Muscle layer of colon (tissue), 2 donors: ENCODE data around the gene RUNX1.

ENCODE experiments used
- H3K27ac ChIP-seq: one replicate; pipeline ENCODE4 v1.7.0; 2013; ENCODE audit warnings: low read depth, mild to moderate bottlenecking, low read length, moderate library complexity
- H3K27me3 ChIP-seq, 2 donors: one replicate each; pipeline ENCODE4 v1.7.0; 2013; ENCODE audit warnings: low read length in 2 of 2, mild to moderate bottlenecking in 2 of 2; ENCODE audit not compliant: insufficient read depth in 2 of 2, control insufficient read depth in 1 of 2
- H3K36me3 ChIP-seq: one replicate; pipeline ENCODE4 v1.7.0; 2013; ENCODE audit warnings: mild to moderate bottlenecking, low read length; ENCODE audit not compliant: insufficient read depth
- H3K4me1 ChIP-seq: one replicate; pipeline ENCODE4 v1.7.0; 2013; ENCODE audit warnings: mild to moderate bottlenecking, low read length; ENCODE audit not compliant: insufficient read depth
- H3K4me3 ChIP-seq, 2 donors: one replicate each; pipeline ENCODE4 v1.7.0; 2013; ENCODE audit warnings: low read length in 2 of 2, low read depth in 1 of 2, mild to moderate bottlenecking in 1 of 2, moderate library complexity in 1 of 2
- H3K9ac ChIP-seq: one replicate; pipeline ENCODE4 v1.7.0; 2013; ENCODE audit warnings: low read length
- H3K9me3 ChIP-seq: one replicate; pipeline ENCODE4 v1.7.0; 2013; ENCODE audit warnings: mild to moderate bottlenecking, low read length
- donor health status: abdominal sarcoma.
- donor health status: Adenocarcinoma of cecum.

RUNX1 gene

DNA sequence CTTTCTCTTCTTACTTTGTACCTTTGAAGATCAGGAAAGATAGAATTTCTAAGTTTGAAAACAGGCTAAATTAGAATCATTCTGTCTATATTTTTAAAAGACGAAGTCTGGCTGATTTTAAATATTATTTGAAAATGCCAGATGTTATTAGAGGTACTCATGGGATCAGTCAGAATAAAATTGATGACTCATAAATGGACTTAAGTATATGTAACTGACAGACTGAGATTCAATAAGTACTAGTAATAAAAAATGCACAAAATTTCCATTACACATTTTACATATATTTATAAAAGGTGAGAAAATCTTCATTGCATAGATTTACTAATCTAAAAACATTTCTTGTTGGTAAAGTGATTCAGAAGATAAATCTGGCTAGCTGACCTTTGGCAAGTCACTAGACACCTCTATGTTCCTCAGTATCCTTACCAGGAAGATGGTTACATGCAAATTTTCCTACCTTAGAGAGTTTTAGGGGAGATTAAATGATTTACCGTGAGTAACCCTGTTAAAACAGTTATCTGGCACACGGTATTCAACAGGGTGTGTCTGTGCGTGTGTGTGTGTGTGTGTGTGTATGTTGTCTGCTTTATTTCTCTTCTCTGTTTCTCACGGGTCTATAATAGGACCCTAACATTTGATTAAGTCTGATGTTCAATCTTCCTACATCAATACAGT lies 189.0 kb downstream of the RUNX1 start:
- Histone ChIP-seq H3K36me3 (no peaks in the 10 kb centered on the region), H3K9ac (no peak overlapping the region), H3K27ac (no peak overlapping the region), H3K27me3 (no peaks in the 10 kb centered on the region), H3K9me3 (no peaks in the 10 kb centered on the region), H3K4me3 (no peak overlapping the region), H3K4me1 (no peaks in the 10 kb centered on the region)

DNA sequence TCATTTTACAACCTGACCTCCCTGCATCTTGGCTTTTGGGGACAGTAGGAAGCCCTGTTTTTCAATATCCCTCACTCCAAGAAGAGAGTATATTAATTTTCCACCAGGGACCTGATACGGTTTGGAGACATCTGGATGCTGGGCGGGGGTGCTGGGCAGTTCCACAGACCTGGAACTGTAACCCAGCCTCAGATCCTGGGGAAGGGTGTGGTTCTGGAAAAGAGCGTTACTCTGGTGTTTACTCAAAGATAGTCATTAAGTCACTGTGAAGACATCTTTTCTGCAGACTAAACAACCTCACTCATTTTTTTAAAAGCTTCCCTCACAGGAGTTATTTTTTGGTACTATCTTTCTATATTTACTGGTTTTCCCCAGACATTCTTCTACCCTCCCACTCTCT lies 190.5 kb downstream of the RUNX1 start:
- no peaks in the 10 kb centered on the region for H3K36me3 ChIP-seq
- H3K9me3 ChIP-seq = no peaks in the 10 kb centered on the region
- no peaks in the 10 kb centered on the region for H3K4me1 ChIP-seq
- no peaks in the 10 kb centered on the region for H3K27me3 ChIP-seq
- H3K27ac ChIP-seq = no peak overlapping the region
- H3K4me3 ChIP-seq = no peak overlapping the region
- H3K9ac ChIP-seq = no peak overlapping the region

DNA sequence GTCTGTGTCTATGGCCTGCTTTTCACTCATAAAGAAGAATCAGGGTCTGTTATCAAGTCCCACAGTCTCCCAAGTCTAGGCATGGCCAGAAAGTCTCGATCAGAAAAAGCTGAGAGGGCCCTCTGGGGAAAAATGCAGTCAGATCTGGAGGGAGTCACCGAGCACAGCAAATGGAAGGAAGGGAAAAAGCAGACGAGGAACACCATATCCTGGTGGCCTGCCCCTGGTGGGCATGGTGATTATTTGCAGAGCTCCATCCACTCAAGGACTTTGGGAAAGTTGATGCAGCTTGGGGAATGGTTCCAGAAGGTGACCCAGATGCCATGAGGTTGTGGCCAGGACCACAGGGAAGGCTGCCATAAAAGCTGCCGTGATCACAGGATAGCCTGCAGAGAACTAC lies 191.2 kb downstream of the RUNX1 start:
- H3K27me3 ChIP-seq = no peaks in the 10 kb centered on the region
- H3K4me3 ChIP-seq = no peak overlapping the region
- H3K4me1 ChIP-seq = no peaks in the 10 kb centered on the region
- H3K36me3 ChIP-seq = no peaks in the 10 kb centered on the region
- H3K9me3 ChIP-seq = no peaks in the 10 kb centered on the region
- H3K9ac ChIP-seq = no peak overlapping the region
- no peak overlapping the region for H3K27ac ChIP-seq

DNA sequence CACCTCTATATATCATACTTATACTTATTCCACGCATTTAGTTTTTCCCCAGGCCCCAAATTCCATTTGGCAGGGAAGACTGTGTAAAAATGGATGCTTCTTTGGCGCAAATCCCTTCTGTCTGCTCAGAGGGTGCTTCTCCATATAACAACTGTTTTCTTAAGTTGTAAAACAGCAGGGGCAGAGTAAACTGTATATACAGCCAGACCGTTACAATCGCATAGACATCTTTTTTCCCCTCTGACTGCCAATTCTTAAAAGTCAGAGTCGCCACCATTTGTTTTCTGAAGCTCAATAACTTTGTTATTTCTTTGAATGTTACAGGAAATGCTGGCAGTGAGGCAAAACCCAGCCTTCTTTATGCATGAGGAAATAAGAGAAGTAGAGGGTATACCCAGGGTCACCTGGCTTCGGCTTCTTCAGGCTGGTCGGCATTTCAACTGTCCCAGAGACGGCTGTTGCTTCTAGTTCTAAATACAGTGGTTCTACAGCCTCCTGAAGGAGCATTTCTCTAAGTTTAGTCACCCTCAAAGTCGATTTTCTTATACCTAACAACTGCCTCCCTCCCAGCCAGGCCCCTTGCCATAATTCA lies 191.9 kb downstream of the RUNX1 start:
- H3K36me3 ChIP-seq = no peaks in the 10 kb centered on the region
- H3K9me3 ChIP-seq = no peaks in the 10 kb centered on the region
- no peaks in the 10 kb centered on the region for H3K4me1 ChIP-seq
- H3K27ac ChIP-seq = no peak overlapping the region
- H3K9ac ChIP-seq = no peak overlapping the region
- no peaks in the 10 kb centered on the region for H3K27me3 ChIP-seq
- no peak overlapping the region for H3K4me3 ChIP-seq

DNA sequence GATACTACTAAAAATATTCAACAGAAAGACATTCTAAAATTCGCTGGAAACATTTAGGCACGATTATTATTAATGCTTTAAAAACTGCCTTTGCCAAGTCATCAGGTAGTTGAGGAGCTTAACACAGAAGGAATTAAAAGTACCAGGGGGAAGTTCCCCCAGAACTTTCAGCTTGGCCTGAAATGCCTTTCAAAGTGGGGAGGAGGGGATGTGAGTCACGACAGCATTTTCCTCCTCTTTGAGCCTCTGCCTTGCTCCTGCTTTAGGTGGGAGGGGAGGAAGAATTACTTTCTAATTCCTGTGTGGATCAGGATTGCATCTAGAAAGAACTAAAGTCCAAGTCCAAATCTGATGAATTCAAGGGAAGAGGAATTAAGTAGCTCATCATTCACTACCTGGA lies 196.7 kb downstream of the RUNX1 start:
- Histone ChIP-seq H3K4me1 (no peaks in the 10 kb centered on the region), H3K9me3 (no peaks in the 10 kb centered on the region), H3K9ac (no peak overlapping the region), H3K27ac (no peak overlapping the region), H3K36me3 (no peaks in the 10 kb centered on the region), H3K27me3 (no peaks in the 10 kb centered on the region), H3K4me3 (no peak overlapping the region)

DNA sequence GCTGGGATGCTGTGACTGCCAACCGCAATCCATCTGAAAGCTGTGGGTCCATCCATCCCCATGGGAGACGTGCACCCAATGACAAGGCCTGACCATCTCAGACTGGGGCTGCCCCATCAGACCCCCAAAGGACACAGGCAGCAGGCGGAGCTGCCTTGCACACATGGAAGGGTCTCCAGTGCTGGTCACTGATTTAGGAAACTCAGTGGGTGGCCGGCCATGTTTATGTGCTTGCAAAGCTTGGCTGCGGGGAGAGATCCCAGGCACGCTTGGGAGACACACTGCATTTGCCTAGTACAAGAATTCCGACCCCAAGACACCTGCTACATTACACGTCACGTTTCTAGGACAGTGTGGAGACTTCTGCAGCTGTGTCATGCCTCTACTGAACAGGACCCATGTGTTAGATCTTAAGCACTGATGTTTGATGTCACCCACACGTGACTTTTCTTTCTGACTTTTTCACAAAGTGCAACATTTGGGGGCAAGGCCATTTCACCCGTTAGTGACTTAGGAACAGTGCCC lies 198.9 kb downstream of the RUNX1 start:
- no peaks in the 10 kb centered on the region for H3K9me3 ChIP-seq
- H3K9ac ChIP-seq = no peak overlapping the region
- H3K27ac ChIP-seq = no peak overlapping the region
- no peaks in the 10 kb centered on the region for H3K36me3 ChIP-seq
- no peaks in the 10 kb centered on the region for H3K27me3 ChIP-seq
- H3K4me3 ChIP-seq = no peak overlapping the region
- H3K4me1 ChIP-seq = peaks cover 12% of the 10 kb centered on the region

DNA sequence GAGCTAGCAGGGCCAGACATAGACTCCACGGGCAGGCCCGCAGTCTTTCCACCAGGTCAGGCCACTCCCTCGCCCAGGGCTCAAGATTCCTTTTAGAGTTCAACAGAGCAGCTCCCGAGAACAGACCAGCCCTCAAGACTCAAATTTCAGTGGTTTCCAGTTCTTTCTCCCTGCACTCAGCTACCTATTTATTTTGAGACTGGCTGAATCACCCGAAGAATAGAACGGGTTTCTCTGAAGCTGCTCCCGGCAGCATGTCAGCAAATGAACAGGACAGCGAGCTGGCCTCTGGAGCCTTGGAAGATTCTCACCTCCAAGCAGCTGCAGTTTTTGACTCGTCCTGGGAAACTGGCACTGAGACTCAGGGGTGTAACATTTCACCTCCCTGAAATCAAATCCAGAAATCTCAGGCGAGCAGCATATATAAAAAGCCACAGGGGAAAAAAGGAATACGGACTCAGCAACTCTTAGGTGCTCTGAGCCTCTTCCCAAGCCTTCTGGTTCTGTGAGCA lies 202.4 kb downstream of the RUNX1 start:
- Histone ChIP-seq H3K27ac (no peak overlapping the region), H3K9me3 (no peaks in the 10 kb centered on the region), H3K4me3 (no peak overlapping the region), H3K27me3 (no peaks in the 10 kb centered on the region), H3K9ac (no peak overlapping the region), H3K4me1 (peaks cover 19% of the 10 kb centered on the region), H3K36me3 (no peaks in the 10 kb centered on the region)

DNA sequence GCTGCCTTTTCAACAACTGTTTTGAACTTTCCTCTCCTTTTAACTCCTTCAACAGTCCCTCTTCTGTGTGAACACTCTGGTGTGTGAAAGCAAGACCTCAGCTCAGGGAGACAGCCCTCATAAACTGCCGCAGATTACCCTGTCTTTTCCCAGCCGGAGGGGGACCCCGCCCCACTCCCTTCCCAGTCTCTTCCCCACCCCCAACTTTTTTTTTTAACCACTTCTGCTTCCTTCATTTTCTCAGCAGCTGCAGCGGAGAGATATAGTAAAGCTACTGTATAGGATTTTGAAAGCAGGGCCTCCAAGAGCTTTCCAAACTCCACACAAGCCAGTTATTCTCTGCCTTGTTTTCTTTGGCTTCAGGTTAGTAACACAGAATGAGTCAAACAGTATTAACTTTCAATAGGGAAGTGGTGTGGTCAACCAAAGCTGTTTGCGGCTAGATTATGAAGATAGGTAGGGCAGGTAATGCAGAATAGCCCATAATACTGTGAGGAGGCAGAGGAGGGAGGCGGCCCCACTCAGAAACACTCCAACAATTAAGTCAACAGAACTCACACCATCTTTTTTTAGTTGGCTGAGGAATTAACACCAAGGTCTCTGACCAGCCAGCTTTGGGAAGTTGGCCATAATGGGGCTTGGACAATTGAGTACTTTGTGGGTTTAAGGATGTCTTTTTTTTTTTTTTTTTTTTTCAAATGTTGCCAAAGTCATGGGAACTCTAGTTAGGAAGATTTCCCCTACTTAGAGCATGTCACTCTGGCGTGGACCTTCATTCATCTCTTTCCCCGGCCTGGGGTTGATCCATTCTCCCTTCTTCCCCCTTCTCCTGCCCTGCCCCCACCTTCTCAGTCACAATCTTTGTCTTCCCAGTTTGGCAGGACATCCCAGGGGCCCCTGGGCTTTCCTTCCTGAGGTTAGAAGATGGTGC lies 203.3 kb downstream of the RUNX1 start:
- H3K27ac ChIP-seq = no peak overlapping the region
- H3K4me1 ChIP-seq = peaks cover 19% of the 10 kb centered on the region
- no peaks in the 10 kb centered on the region for H3K36me3 ChIP-seq
- no peaks in the 10 kb centered on the region for H3K27me3 ChIP-seq
- no peaks in the 10 kb centered on the region for H3K9me3 ChIP-seq
- H3K9ac ChIP-seq = no peak overlapping the region
- H3K4me3 ChIP-seq = no peak overlapping the region

DNA sequence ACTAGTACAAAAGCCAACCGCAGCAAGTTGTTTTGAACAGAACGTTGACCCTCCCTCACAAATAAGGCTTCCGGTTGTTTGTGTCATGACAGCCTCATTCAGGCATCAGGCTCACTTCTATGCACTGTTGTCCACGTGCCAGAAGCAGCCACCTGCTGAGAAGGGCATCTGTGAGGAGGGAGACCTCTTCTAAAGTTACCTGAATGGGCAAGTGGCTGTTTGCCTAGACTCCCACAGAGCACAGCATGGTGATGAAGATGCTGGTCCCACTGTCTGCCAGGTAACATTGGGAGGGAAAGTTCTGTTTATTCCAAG lies 204.2 kb downstream of the RUNX1 start:
- Histone ChIP-seq H3K27me3 (no peaks in the 10 kb centered on the region), H3K9me3 (no peaks in the 10 kb centered on the region), H3K9ac (no peak overlapping the region), H3K4me1 (peaks cover 19% of the 10 kb centered on the region), H3K27ac (no peak overlapping the region), H3K36me3 (no peaks in the 10 kb centered on the region), H3K4me3 (no peak overlapping the region)

DNA sequence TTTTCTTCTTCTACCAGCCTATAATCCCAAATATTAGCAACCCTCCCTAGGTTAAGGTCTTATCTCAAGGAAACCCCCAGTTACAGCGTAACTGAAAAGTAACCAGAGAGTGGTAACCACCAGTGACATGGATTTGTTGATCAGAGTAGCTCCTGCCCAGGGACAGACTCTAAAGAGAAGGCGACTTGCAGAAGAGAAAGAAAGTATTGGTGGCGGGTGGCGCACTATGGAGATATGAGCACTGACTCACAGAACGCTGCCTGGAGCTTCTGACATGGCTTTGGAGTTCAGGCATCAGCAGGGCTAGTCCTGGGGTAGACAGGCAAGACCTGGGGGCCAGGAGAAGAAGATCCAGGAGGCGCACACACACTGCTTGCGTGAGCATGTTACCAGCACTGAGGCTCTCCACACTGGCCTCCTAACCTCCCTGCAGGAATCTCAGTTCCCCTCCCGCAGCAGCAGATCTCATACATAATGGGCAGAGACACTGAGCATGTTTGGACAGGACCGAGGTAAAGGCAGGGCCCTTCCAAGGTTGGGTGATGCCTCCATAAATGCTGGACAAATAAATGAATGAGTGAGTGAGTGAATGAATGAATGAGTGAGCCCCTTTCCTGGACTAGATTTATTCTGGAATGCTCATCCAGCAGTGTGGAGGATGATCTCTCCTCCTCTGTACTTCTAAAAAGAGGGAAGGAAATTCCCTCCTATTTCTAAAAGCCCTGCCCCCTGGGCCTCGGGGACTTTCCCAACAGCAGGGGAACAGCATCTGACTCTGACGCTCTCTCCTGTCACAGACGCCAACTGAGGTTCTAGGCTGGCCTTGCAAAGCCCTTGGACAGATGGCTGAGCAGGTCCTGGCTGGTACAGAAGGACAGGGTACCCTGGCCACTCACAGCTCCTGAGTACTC lies 204.8 kb downstream of the RUNX1 start:
- H3K9ac ChIP-seq = no peak overlapping the region
- H3K36me3 ChIP-seq = no peaks in the 10 kb centered on the region
- no peak overlapping the region for H3K27ac ChIP-seq
- H3K4me1 ChIP-seq = peaks cover 19% of the 10 kb centered on the region
- H3K27me3 ChIP-seq = no peaks in the 10 kb centered on the region
- no peak overlapping the region for H3K4me3 ChIP-seq
- H3K9me3 ChIP-seq = no peaks in the 10 kb centered on the region

DNA sequence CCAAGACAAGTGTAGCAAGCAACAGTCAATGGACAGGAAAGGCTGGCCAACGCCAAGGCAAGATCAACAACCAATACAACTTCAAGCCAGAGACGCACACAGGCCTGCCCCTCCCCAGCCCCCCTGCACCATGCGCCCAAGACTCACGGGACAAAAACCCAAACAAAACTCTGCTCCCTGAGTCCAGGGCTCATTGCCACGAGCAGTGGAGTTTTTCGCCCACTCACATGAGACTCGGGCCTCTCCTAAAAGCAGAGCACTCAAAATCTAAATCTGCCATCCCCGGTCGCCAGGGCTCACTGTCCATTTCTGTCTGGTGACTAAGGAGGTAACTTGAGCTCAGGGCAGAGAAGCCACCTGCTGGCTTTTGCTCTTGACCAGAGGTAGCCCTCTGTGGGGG lies 205.5 kb downstream of the RUNX1 start:
- H3K4me1 ChIP-seq = peaks cover 19% of the 10 kb centered on the region
- H3K27me3 ChIP-seq = no peaks in the 10 kb centered on the region
- H3K36me3 ChIP-seq = no peaks in the 10 kb centered on the region
- H3K9ac ChIP-seq = no peak overlapping the region
- H3K4me3 ChIP-seq = no peak overlapping the region
- no peaks in the 10 kb centered on the region for H3K9me3 ChIP-seq
- H3K27ac ChIP-seq = no peak overlapping the region
